Astrocyte of the cerebellum (primary cell): ENCODE results near the gene PEMT.

Experiments used
- DNase-seq: peaks from one replicate; pipeline ENCODE4 v3.0.0-alpha.2; 2011; ENCODE audit warnings: low read depth
- H3K4me3 ChIP-seq: 2 replicates; pipeline ENCODE4 v1.5.1; 2011; ENCODE audit warnings: mild to moderate bottlenecking, low read depth, low read length, moderate library complexity
- in situ Hi-C: cut with HindIII; loops from 2 replicates; pipeline ENCODE4 v1.10.0; 2017; ENCODE audit warnings: low sequenced_read_pairs
- TF ChIP-seq, protein P1 (sequence below): IDR thresholded peaks from 2 replicates; pipeline ENCODE4 v1.5.1; 2012; ENCODE audit warnings: low read length, low read depth, moderate library complexity, mild to moderate bottlenecking; ENCODE audit errors: missing control alignments

PEMT gene

DNA sequence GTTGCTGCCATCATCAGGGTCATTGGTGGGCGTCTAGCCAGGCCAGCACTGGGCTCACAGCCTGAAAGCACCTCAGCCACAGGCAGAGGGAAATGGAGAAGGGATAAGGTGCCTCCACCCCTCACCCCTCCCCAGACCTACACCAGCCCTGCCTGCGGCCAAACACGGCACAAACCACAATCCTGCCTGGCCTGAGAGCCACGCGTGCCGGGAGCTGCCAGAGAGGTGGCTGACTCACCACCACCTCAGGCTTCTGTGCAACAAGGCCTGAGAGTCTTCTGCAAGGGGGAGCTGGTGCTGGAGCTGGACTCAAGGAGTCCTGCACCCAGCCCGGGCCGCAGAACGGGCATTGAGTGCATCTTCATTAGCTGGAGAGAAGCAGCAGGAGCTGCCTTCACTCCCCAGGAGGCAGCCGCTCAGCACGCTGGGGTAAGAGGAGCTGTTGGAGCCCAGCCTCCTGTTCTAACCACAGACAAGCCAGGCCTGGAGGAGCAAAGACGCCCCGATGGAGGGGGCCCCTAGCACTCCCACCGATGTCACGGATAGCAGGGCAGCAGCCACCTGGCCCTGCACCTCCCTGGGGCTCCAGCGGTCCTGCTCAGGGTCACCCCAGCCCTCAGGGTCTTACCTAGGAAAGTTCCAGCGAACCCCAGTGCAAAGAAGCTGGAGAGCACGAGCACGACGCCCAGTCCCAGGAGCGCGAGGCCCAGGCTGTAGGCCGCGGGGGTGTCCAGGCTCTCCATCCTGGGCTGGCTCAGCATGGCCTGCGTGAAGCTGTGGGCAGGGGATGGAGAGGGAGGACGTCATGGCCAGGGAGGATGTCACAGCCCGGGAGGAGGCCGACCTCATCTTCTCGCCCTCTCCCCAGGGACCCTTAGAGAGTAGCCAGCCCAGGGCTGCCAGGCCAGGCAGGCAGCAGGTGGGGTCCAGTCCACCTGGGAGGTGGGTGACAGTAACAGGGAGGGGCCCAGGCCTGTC, 79.3 kb downstream of the PEMT start:
- in situ Hi-C loops: no loop called here
- no peak overlapping the region for H3K4me3 ChIP-seq
- TF ChIP-seq, protein P1, sequence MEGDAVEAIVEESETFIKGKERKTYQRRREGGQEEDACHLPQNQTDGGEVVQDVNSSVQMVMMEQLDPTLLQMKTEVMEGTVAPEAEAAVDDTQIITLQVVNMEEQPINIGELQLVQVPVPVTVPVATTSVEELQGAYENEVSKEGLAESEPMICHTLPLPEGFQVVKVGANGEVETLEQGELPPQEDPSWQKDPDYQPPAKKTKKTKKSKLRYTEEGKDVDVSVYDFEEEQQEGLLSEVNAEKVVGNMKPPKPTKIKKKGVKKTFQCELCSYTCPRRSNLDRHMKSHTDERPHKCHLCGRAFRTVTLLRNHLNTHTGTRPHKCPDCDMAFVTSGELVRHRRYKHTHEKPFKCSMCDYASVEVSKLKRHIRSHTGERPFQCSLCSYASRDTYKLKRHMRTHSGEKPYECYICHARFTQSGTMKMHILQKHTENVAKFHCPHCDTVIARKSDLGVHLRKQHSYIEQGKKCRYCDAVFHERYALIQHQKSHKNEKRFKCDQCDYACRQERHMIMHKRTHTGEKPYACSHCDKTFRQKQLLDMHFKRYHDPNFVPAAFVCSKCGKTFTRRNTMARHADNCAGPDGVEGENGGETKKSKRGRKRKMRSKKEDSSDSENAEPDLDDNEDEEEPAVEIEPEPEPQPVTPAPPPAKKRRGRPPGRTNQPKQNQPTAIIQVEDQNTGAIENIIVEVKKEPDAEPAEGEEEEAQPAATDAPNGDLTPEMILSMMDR: no peak
- DNase-seq: peak; percentile 93

DNA sequence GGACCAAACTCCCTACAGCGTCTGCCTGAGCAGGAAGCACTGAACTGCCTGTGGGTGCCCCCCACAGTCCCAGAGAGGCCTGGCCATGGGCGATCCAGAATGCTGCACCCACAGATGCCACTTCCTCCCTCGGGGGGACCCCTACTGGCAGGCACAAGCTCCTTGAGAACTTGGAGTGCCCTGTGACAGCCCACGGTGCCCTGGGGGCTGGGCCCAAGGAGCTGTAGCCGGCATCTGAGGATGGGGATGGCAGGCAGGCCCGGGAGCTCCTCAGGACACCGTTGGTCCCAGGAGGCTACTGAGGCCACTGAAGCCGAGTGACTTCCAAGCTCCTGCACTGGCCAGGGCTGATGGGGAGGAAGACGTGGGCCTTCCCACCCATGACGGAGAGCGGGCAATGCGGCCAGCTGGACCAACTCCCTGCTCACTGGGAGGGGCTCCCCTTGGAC, 80.2 kb downstream of the PEMT start:
- DNase-seq: no peak
- no peak overlapping the region for H3K4me3 ChIP-seq
- in situ Hi-C loops: no loop called here
- TF ChIP-seq, protein P1: peak; percentile 4

DNA sequence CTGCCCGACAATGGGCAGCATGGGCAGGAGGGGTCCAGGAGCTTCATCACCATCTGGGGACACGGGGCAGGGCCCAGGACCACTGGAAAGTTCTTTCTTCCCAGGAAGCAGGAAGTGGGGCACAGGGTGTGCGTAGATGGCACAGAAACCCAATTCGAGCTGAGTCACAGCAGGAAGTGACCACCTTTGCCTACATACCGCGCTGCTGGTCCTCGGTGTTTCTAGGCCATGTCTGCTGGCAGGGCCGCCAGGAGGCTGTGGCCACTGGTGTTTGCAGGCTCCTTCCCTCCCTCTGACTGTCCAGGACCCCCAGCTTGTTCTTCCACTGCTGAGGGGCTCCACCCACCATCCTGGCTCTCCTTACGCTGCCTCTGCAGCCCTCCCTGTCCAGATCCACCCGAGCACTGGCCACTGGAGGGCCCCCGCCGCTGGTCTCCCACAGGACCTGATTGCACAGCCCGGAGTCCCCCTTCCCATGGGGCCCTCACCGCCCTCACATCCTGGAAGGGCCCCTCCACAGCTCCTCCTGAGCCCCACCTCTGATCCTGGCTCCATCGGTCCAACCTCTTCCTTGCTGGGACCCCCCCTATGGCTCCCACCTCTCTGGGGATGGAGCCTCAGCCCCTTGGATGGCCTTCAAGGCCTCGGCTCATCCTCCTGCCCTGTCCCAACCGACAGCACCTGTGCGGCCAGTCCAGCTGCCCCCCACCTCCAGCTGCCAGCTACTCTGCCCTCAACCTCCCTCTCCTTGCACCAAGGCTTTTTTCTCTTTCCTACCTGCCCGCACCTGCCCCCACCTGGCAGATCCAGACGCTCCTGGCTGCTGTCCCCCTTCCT, 80.8 kb downstream of the PEMT start:
- TF ChIP-seq, protein P1: no peak
- no peak overlapping the region for H3K4me3 ChIP-seq
- no peak for DNase-seq
- in situ Hi-C loops: no loop called here

DNA sequence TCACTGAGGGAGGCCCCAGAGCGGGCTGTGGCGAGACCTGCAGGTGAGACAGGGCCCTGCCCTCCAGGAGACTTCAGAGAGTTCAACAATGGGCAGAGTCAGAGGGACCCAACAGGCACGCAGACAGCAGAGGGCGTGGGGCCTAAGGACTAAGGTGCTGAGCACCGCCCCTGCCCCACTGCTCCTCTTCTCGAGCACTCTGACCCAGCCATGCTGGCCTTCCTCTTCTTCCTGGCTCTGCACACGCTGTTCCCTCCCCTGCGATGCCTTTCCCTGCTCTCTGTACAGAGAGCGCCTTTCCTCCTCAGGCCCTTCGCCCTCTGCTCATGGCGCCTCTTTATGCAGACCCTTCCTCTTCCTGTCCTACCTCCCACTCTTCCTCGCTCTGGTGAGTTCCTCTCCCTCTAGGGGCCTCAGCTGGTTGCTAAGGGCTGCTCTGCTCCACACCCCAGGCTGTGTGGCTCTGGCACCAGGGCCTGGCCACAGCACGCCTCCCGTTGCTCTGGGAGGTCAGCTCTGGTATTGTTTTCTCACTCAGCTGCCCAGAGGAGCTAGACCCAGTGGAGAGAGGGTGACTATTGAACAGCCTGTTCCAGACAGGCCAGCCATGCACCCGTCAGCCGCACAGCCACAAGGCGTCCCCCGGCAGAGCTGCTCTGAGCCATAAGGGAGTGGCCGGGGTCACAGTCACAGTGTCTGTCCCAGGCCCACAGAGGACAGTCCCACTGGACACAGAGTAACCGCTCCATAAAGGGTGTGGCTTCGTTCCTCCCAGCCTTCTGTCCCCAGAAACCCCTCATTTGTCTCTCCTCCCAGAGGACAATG, 81.7 kb downstream of the PEMT start:
- no peak overlapping the region for H3K4me3 ChIP-seq
- TF ChIP-seq, protein P1: no peak
- DNase-seq: no peak
- in situ Hi-C loops: no loop called here

DNA sequence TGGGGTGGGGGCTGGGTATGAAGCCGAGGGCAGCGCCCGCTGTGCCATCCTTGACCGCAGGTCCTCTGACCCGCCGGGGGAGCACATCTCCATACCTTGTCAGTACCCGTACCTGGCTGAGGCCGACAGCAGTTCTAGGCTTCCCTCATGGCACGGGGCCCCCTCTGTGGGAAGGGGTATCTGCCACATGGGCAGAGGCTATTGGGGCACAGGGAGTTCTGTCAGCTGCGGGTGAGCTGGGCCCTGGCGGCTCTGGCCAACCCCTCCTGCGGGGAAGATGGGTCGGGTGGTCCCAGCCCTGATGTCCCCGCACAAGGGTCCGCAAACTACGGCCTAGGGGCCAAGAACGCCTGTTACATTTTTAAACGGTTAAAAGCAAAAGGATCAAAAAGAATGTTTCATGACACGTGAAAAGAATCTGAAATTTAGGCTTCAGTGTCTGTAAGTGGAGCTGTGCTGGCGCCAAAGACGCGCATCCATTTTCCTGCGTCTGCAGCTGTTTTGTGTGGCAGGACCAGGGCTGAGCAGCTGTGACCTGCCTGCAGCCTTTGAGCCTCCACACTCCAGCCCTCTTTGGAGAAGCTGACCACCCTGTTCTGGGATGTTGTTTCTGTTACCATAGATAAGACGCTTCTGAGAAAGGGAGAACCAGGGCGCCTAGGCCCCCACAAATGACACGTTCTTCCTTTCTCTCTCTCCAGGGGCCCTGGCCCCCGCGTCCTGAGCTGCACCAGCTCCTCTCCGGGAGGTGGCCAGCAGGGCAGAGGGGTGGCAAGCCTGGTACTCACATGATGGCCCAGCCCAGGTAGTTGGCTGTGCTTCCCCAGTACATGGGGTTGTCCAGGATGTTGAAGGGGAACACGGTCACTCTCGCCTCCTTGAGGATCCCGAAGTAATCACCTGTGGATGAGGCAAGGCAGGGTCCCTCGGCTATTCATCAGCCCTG, 82.6 kb downstream of the PEMT start:
- no peak for DNase-seq
- no peak overlapping the region for H3K4me3 ChIP-seq
- in situ Hi-C loops: no loop called here
- TF ChIP-seq, protein P1: no peak
